Cerebellar cortex (tissue), 1 donor: Measurements from ENCODE around the gene EYS.

Source experiments
- DNase-seq: peaks from one replicate; pipeline ENCODE4 v3.0.0-alpha.2; 2015; ENCODE audit warnings: low spot score

EYS gene

GRCh38 chr6:65707126-65707826 is at the start of gene EYS:
Gene EYS (minus strand): TSS chr6:65707226. CDS start chr6:65495410, 211,816 bp downstream.
- DNase-seq: no peak

DNA sequence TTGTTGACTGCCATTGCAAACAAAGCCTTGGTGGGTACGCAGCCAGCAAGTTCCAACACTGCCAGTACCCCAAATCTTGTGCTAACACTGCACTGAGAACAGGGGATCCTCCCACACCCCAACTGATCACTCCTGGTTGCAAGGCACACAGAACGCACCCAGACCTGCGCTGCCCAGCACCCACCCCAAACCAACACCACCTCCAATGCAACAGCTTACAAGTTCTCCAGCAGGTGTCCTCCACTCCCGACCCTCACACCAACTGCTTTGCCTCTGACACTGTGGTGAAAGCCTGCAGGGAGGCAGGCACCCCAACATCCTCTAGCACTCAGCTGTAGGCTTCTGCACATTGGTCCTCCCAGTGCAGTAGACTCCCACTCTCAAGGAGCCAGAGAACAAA is 39.3 kb upstream of the EYS start:
- no peak for DNase-seq

DNA sequence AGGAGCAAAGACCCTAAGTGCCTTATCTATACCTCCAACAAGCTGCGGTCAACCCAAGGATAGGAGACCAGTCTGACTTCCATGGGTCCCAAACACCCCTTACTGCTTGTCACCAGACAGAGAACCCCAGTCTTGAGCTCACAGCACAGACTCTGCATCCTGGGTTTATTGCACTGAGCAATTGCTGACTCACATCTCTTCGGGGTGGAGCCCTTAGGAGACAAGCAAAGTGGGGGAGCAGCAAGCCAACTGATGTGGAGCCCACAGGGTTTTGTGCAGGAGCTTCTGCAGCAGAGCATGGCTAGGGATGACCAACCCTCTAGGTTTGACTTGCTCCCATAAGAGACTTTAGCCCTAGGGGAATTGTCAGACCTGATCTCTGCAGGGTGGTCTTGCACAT is 38.6 kb upstream of the EYS start:
- no peak for DNase-seq

- DNase-seq: no peak
These were observed 22.0 kb upstream of the EYS start for GRCh38 chr6:65728879-65729479.

DNA sequence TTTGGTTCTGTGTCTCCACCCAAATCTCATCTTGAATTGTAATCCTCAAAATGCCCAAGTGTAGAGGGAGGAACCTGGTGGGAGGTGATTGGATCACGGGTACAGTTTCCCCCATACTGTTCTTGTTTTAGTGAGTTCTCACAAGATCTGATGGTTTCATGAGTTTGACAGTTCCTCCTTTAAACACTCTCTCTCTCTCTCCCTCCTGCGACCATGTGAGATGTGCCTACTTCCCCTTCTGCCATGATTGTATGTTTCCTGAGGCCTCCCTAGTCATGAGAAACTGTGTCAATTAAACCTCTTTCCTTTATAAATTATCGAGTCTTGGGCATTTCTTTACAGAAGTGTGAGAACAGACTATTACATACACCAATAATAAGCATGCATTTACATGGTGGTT is 12.1 kb upstream of the EYS start:
- DNase-seq: no peak

- no peak for DNase-seq
These were observed 4.5 kb upstream of the EYS start for GRCh38 chr6:65711531-65711930.

- DNase-seq: no peak
These were observed 2.2 kb upstream of the EYS start for GRCh38 chr6:65709099-65709830.

DNA sequence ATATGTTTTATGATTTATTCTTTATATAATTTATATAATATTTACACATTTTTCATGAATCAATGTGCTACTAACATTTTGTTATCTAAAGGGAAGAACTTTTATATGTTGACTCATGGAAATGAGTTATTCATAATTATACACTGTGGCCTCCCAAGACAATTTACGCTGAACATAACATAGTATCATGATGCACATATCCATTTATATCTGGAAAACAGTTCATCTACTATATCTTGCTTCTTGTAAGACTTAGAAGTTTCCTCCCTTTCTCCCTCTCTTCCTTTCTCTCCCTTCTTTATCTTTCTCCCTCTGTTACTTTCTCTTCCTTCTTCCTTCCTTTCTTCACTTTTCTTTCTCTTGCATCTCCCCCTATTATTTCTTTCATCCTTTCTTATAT is 1.1 kb upstream of the EYS start:
- DNase-seq: no peak

- DNase-seq: no peak
These were observed 590 bp downstream of the EYS start for GRCh38 chr6:65706436-65706835.

- DNase-seq: no peak
These were observed 5.7 kb downstream of the EYS start for GRCh38 chr6:65701325-65701724.

DNA sequence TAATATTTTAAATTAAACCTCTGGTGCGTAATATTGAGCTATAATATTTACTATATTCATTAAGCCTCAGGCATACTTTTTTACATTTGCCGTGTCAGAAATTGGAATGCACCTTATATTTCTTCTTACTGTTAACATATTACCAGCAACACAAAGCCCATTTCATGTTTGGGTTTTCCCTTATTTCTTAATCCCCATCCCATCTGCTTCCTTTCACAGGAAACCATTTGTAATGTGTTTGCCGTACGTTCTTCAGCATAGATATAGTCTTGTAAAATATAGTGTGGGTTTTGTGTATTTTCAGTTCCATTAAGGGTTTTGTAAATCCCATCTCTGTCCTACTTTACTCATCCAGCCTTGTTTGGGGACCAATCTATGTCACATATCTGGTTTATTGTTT is 6.5 kb downstream of the EYS start:
- no peak for DNase-seq

DNA sequence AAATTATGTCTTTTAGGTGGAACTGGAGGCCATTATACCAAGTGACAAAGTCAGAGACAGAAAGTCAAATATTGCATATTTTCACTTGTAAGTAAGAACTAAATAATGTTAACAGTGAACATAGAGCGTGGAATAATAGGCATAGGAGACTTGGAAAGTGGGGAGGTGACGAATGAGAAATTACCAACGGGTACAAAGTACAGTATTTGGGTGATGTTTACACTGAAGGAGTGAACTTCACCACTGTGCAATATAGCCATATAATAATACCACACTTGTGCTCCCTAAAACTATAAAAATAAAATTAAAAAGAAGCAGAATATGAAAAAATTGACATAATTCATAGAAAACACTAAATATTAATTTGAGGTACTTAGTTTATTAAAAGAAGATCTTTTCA is 14.9 kb downstream of the EYS start:
- DNase-seq: no peak

- DNase-seq: no peak
These were observed 26.8 kb downstream of the EYS start for GRCh38 chr6:65680232-65680631.

DNA sequence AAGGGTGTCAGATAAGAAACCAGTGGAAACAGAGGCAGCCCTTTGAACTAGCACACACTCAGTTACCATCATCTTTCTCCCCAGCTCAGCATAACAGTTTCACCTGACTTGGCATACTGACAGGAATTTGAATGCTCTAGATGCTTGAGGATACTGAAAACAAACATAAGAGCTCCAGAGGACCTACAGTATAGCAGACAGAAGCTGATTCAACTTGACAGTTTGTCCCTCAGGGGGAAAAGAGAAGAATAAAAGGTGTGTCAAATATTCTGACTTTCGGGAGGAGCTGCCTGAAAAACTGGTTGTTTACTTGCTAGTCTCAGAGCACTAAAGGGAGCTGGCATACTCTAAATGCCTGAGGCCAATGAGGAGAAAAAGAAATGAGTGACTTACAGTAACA is 35.1 kb downstream of the EYS start:
- no peak for DNase-seq

DNA sequence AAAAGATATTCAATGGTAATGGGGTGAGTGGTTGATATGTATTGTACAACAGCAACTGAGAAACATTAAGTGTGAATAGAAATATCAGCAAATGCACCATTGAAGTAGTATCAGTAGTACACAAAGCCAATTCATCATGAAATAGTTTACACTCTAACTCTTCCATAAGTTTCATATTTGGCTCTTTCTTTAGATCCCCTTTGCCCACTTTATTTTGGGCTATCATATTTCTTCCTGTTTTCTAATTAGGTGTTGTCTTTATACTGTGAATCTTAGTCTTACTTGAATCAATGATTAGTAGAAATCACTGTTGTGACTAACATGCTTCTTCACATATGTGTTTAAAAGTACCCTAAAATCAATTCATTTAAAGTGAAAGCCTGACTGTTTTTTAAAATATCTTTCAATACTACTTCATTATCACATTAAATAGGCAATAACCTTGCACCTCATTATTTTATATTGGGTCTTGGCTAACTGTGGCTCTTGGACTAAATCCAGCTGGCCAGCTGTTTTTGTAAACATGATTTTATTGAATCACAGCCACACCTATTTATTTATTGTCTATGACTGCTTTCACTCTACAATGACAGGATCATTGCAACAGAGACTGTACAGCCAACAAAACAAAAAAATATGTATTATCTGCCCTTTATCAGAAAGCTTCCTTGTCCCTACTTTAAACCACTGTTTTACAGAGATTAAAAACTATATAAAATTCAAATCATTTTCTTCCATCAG is 38.9 kb downstream of the EYS start:
- DNase-seq: no peak

DNA sequence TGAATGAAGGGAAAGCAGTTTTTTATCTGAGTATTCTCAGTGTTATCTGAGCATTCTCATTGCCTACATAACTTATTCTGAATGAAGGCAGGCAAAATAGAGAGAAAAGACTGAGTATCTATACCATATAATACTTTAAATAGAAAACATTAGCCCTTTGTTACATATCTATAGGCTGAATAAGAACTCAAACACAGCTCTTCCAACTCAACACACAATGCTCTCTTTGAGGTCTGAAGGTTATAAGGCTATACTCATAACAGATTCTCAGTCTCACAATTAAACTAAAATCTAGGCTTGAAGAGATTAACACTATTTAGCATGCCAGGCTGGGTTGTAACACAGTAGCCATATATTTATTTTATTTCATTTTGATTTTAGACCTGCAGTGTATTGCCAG is 56.9 kb downstream of the EYS start:
- no peak for DNase-seq

DNA sequence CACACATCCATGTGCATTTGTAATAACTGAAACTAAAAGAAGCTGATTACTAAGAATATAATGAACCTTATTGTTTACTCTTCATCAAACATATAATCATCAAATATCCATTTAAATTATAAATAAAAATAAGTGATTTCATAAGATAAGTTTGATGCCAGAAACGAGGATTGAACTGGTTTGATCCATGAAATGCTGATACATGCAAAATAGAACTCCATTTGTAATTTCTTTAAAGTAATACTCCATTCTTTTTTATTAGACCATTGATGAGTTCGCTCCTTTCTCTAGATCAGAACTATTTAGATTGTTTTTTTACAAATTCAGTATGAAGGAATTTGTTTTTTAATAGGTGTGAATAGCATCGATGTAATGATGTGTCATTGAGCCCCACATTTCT is 57.6 kb downstream of the EYS start:
- no peak for DNase-seq

- no peak for DNase-seq
These were observed 60.5 kb downstream of the EYS start for GRCh38 chr6:65646544-65646943.

DNA sequence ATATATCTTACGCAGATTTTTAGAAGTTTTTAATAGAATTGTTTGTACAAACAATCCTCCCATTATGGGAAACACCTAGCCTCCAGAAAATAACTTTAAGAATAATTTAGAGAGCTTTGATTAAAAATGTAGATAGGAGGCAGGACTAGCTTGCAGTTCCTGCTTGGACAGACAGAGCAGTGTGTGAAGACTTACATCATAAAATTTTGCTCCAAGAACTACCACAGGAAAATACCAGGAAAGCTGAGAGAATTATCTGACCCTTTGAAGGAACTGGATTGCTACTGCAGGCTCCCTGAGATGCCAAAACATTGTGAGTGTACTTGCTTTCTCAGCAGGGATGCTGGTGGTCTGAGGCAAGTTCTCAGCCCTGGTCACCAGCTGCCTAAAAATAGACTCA is 64.2 kb downstream of the EYS start:
- DNase-seq: no peak

DNA sequence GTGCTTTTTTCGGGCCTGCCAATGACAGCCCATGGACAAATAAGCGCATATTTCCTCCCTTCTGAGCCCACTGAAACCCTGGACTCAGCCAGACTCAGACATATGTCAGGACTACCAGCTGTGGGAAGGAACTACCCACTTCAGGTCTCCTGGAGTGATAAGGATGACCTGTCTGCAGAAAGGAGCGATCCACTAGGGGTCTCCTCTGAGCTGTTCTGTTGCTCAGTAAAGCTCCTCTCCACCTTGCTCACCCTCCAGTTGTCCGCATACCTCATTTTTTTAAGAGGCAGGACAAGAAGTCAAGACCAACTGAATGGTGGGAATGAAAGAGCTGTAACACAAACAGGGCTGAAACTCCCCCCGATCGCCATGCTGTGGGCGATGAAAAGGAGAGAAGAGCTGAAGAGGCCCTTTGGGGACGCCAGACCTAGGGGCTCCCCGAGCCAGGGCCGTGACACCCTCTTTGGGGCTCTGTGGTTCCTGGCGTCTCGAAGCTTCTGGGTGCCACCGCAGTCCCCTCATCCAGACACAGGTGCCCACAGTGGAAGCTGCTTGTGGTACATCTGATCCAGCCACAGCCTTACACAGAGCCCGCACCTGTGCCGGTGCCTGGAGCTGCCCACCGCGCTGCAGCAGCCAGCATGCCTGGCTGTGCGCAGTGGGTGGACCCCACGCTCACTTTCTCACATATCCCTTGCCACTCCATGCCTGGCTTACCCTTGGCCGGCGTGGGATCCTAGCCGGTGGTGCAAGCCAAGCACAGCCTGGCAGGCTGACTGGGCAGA is 68.8 kb downstream of the EYS start:
- DNase-seq: peak; percentile 4

DNA sequence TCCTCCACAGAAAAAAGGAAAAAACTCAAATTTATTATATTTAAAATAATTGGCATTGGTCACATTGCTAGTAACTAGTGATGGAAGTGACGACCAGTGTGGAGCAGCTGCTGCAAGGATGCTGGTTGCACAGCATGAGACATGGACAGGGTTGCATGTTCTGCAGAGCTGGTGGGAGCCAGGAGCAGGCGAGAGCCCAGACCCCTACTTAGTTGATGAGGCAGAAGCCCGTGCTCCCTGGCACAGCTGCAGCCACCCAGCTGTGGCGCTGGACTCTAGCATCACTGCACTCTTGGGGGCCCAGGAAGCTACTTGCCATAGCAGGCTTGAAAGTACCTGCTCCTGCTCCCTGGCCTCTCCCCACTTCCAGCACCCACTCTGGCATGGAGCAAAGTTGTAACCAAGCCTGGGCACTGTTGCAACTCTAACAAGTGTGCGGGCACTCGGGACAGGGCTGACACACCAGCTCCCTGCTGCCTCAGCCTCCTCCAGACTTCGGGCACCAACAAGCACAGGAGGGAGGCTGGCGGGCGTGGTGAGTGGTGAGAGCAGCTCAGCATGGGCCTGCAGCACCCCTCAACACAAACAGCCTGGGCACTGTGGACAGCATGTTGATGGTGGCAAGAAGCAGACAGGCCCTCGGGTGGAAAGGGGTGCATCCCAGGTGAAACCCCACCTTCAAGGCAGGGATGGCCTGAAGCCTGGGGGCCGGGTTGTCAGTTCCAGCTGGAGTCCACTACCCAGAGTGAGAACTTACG is 69.6 kb downstream of the EYS start:
- DNase-seq: no peak
